ENCODE results near the gene HEXIM2.
A peak's percentile ranks its signal among the peaks of the same experiment; 100 is the strongest.

Gene HEXIM2

DNA sequence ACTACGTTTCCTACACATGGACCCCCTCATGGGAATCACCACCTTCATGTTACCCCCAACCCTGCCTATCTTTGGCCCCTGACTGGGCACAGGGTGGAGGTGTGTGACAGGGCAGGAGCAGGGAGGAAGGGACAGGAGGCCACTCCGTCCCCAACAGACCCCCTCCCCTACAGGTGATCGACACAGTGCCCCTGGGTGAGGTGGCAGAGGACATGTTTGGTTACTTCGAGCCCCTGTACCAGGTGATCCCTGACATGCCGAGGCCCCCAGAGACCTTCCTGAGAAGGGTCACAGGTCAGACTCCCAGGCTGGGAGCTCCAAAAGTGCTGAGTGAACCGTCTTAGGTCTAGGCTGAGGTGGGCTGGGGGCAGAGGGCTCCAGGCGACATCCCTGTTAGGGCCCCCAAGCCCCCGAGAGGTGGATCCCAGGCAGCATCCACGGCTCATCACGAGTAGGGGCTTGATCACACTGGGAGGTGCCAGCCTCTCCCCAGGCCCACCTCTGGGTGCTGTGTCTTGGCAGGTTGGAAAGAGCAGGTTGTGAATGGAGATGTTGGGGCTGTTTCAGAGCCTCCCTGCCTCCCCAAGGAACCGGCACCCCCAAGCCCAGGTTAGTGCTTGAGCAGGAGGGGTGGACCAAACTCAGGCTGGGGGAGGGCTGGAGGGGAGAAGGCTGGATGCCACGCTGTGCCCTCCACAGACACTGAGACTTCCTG is 24.7 kb upstream of the HEXIM2 start:
- TF ChIP-seq, protein P1, sequence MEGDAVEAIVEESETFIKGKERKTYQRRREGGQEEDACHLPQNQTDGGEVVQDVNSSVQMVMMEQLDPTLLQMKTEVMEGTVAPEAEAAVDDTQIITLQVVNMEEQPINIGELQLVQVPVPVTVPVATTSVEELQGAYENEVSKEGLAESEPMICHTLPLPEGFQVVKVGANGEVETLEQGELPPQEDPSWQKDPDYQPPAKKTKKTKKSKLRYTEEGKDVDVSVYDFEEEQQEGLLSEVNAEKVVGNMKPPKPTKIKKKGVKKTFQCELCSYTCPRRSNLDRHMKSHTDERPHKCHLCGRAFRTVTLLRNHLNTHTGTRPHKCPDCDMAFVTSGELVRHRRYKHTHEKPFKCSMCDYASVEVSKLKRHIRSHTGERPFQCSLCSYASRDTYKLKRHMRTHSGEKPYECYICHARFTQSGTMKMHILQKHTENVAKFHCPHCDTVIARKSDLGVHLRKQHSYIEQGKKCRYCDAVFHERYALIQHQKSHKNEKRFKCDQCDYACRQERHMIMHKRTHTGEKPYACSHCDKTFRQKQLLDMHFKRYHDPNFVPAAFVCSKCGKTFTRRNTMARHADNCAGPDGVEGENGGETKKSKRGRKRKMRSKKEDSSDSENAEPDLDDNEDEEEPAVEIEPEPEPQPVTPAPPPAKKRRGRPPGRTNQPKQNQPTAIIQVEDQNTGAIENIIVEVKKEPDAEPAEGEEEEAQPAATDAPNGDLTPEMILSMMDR (IDR thresholded peaks at IDR 0.05): no peak
- no peaks in the 10 kb centered on the region for H3K36me3 ChIP-seq
- no peak overlapping the region for H3K27ac ChIP-seq
- no peaks in the 10 kb centered on the region for H3K27me3 ChIP-seq
- no peak overlapping the region for H3K4me3 ChIP-seq (ENCODE audit: low read depth in 1 of 2, low read length in 1 of 2)
- H3K4me1 ChIP-seq (ENCODE audit: control insufficient read depth in 1 of 2, insufficient read depth in 1 of 2, low read depth in 1 of 2, low read length in 1 of 2): peaks cover 17 to 23% of the 10 kb centered on the region in 2 experiments
- no peaks in the 10 kb centered on the region for H3K9me3 ChIP-seq

DNA sequence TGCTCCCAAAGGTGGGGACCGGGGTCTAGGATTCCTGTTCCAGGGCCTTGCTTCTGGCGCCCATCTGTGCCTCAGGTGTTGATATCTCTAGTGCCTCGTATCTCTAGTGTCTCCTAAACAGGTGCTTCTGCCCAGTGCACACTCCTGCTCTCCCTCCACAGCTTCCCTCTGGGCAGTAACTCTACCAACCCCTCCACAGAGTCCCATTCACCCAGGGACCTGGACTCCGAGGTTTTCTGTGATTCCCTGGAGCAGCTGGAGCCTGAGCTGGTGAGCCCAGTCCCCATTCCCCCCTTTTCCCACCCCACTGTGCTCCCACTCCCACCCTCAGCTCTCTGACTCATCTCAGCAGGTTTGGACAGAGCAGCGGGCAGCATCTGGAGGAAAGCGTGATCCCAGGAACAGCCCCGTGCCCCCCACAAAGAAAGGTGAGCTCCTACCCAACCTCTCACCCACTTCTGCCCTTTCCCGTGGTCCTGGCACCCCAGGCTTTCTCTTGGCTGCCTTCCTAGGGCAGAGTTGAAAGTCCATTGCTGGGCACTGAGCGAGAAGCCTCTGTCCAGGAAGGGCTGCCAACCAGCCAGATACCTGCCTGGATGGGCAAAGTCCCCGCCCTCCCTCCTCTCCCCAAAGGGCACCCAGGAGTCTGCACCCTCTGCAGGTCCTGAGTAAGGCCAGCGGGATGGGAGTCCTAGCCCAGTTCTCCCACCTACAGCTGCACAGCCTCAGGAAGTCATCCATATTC is 23.9 kb upstream of the HEXIM2 start:
- H3K27ac ChIP-seq: no peak overlapping the region
- H3K4me1 ChIP-seq (ENCODE audit: control insufficient read depth in 1 of 2, insufficient read depth in 1 of 2, low read depth in 1 of 2, low read length in 1 of 2): peaks cover 14 to 21% of the 10 kb centered on the region in 2 experiments
- no peak overlapping the region for H3K4me3 ChIP-seq (ENCODE audit: low read depth in 1 of 2, low read length in 1 of 2)
- no peaks in the 10 kb centered on the region for H3K9me3 ChIP-seq
- TF ChIP-seq, protein P1 (IDR thresholded peaks at IDR 0.05): no peak
- no peaks in the 10 kb centered on the region for H3K27me3 ChIP-seq
- no peaks in the 10 kb centered on the region for H3K36me3 ChIP-seq

DNA sequence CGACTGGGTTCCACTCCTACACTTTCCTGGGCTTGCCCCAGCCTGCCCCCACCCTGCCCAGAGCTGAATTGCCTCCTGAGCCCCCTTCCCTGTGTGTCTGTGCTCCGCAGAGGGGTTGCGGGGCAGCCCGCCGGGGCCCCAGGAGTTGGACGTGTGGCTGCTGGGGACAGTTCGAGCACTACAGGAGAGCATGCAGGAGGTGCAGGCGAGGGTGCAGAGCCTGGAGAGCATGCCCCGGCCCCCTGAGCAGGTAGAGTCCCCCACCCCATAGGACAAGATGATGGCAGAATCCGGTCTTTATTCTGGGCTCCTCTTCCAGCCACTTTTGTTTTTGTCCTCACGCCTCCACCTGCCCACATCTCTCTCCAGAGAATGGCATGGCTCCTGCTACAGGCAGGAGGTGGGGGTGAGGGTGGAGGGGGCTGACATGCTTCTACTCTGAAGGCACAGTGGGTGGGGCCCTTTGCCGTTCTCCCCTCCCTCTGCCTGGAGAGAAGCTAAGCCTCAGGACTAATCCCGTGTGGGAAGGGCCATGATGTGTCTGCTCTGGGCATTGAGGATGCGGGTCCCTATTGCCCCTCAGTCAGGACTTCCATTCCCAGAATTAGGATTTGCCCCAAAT is 22.7 kb upstream of the HEXIM2 start:
- TF ChIP-seq, protein P1 (IDR thresholded peaks at IDR 0.05): no peak
- H3K27ac ChIP-seq: no peak overlapping the region
- no peaks in the 10 kb centered on the region for H3K36me3 ChIP-seq
- H3K4me3 ChIP-seq (ENCODE audit: low read depth in 1 of 2, low read length in 1 of 2): no peak overlapping the region
- H3K9me3 ChIP-seq: no peaks in the 10 kb centered on the region
- peaks cover 5% of the 10 kb centered on the region for H3K27me3 ChIP-seq
- peaks cover 11 to 24% of the 10 kb centered on the region in 2 experiments for H3K4me1 ChIP-seq (ENCODE audit: control insufficient read depth in 1 of 2, insufficient read depth in 1 of 2, low read depth in 1 of 2, low read length in 1 of 2)

DNA sequence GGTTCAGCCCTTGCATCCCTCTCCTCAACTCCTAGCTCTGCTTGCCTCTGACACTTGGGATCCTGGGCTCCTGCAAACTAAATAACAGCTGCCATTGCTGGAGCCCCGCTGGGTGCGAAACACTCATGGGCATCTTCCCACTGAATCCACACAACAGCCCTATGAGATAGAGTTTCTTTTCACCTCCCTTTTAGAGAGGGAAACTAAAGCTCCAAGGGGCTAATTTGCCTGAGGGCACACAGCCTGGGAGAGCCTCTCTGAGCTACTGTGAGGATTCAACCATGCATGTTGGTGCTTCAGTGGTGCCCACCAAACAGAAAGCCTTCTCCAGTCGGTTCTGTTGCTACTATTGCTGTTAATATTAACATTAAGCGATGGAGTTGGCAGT is 22.1 kb upstream of the HEXIM2 start:
- Histone ChIP-seq H3K27me3 (peaks cover 10% of the 10 kb centered on the region), H3K4me1 (ENCODE audit: control insufficient read depth in 1 of 2, insufficient read depth in 1 of 2, low read depth in 1 of 2, low read length in 1 of 2) (peaks cover 12 to 29% of the 10 kb centered on the region in 2 experiments), H3K9me3 (no peaks in the 10 kb centered on the region), H3K27ac (no peak overlapping the region), H3K36me3 (no peaks in the 10 kb centered on the region), H3K4me3 (ENCODE audit: low read depth in 1 of 2, low read length in 1 of 2) (no peak overlapping the region)
- TF ChIP-seq, protein P1 (IDR thresholded peaks at IDR 0.05): no peak

DNA sequence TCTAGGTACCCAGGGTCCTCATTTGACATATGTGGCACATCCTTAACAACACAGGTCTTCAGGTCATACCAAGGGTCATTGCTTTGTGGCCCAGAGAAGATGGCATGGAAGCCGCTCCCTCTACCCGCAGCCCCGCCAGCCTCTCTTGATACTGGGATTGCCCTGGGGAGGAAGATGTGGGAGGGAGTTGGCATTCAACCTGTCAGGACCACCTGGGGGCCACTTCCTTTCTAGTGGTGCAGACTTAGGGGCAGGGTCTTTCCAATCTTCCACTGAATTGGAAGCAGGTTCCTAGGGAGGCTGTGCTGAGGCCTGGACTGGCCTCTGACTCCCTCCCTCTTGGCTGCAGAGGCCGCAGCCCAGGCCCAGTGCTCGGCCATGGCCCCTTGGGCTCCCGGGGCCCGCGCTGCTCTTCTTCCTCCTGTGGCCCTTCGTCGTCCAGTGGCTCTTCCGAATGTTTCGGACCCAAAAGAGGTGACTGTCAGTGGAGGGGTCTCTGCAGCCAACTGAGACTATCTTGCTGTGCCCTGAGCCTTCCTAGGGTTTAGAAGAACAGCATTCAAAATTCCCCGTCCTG is 18.5 kb upstream of the HEXIM2 start:
- Histone ChIP-seq H3K9me3 (no peaks in the 10 kb centered on the region), H3K4me3 (ENCODE audit: low read depth in 1 of 2, low read length in 1 of 2) (peak overlapping the region in 1 of 2 experiments; percentile 70), H3K27ac (peak overlapping the region; percentile 56), H3K36me3 (no peaks in the 10 kb centered on the region), H3K4me1 (ENCODE audit: control insufficient read depth in 1 of 2, insufficient read depth in 1 of 2, low read depth in 1 of 2, low read length in 1 of 2) (peaks cover 23 to 33% of the 10 kb centered on the region in 2 experiments), H3K27me3 (peaks cover 12% of the 10 kb centered on the region)
- TF ChIP-seq, protein P1 (IDR thresholded peaks at IDR 0.05): no peak
